Stimulated activated CD4-positive, alpha-beta T cell treated with anti-CD3 and anti-CD28 coated beads, TNF-alpha, amount 100 ng/mL, for 1 hour (primary cell): ENCODE measurements around the gene CFAP70.
"Not testable (repeated sequence)": the region's sequence is repeated elsewhere in the genome, so short reads cannot be mapped to it uniquely, and the experiment has no call there.

Experiments
- DNase-seq, 3 donors: peaks; one replicate each; pipeline ENCODE4 v3.0.0-alpha.2; 2020; ENCODE audit warnings: low read depth in 3 of 3, low spot score in 1 of 3

Gene CFAP70

DNA sequence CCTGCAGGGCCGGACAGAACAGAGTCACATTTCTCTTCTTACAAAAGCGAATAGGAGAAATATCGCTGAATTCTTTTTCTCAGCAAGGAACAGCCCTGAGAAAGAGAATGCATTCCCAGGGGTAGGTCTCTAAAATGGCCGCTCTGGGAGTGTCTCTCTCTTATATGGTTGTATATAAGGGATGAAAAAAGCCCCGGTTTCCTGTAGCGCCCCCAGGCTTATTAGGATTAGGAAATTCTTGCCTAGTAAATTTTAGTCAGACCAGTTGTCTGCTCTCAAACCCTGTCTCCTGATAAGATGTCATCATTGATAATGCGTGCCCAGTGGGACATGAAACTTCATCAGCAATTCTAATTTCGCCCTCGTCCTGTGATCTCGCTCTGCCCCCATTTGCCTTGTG, 100.1 kb downstream of the CFAP70 start:
- not testable (repeated sequence) for DNase-seq

DNA sequence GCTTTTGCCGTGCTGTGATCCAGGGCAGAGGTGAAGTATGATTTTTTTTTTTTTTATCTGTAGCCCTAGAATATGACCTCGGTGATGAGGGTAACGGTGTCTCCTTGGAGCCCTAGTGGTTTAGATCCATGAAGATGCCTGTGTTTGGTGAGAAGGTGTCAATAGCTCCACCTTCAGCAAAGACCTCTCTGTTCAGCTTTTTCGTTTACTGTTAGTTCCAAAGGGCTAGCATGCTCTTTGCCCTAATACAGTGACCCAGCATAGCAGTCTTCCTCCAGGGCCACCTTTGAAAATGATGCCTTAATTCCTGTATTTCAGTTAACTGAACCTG, 105.5 kb downstream of the CFAP70 start:
- no peak for DNase-seq

DNA sequence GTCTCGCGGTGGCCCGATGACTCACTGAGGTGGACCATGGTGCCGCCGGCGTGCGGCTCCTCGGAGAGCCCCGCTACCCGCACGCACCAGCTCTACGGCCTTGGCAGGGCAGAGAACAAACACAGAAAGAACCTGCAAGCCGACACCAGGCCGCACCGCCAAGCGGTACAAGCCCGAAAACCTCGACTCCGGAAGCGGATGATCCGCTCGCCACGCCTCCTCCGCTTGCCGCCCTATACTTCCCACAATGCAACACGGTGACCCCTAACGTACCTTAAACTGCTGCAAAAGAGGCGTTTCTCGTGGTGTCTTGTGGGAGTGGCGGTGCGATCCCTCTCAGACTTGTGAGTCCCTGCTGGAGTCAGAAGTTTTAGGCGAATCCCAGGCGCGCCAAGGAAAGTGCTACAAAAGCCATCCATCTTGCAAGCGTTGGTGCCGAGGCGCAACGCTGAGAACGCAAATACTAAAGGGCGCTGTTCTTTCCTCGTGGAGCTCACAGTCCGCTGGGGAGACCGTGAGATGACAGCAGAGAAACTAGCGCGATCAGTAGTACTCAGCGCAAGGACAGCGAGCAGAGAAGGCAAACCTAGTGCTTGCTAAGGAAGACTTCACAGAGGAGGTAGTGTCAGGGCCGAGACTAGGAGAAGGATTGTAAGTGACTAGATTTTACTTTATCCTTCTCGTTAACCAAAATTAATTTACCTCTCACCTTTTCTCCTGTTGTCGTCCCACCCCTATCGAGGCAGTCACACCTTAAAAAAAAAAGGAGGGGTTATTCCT, 106.0 kb downstream of the CFAP70 start, which contains the start of gene MRPS16:
MRPS16 (minus strand) TSS at position 200 of the 780 bp plus-strand sequence; CDS start at position 38, 162 bp downstream.
- peak; percentile 76 to 82 (median 78) for DNase-seq

DNA sequence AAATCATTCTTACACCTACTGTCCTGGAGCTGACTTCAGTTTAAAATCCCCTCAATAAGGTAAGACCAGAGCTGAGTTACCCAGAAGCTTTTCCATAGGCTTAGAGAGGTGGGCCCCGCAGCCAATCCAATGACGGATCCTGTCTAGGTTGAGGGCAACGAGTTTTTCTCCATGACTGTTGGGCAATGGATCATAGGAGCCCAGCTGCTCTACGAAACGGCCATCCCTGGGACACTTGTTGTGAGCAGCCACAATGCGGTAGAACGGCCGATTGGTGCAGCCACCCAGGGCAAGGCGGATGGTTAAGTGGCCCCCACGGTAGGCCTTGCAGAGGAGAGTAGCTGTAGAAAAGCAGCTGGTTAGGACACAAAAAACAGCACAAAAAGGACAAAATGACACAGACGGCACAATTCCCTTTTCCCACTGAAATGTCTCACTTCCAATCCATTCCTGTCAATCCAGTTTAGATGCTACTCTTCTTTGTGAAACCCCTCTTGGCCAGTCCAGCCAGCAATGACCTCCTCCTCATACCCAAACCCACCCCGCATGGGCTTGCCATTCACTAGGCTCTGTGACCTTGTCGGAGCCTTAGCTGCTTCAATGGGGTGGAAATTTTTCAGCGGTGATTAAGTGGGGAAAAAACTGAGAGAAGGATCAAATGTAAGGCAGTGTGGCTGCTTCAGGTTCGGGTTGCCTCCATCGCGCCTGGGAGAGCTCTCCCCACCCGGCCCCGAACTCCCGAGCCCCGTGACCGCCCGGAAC, 106.8 kb downstream of the CFAP70 start:
- DNase-seq, result no peak

DNA sequence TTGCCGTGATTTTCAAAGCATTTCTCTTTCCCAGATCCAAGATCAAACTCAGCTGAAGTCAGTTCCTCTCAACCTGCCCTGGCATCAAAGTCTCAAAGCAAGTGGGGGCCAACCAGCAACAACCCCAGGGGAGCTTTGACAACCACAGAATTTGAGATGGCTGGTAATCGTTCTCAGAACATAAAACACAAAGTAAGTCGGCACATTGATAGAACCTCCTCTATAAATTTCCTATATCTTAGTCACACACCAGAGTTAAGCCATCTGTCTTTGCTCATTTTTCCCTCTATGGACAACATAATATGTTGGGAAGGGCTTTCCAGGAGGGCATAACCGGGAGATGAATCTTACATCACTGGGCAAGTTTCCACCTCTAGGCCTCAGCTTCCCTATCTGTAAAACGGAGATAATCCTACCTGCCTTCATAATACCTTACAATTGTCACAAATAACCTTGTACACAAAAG, 110.4 kb downstream of the CFAP70 start:
- no peak for DNase-seq

DNA sequence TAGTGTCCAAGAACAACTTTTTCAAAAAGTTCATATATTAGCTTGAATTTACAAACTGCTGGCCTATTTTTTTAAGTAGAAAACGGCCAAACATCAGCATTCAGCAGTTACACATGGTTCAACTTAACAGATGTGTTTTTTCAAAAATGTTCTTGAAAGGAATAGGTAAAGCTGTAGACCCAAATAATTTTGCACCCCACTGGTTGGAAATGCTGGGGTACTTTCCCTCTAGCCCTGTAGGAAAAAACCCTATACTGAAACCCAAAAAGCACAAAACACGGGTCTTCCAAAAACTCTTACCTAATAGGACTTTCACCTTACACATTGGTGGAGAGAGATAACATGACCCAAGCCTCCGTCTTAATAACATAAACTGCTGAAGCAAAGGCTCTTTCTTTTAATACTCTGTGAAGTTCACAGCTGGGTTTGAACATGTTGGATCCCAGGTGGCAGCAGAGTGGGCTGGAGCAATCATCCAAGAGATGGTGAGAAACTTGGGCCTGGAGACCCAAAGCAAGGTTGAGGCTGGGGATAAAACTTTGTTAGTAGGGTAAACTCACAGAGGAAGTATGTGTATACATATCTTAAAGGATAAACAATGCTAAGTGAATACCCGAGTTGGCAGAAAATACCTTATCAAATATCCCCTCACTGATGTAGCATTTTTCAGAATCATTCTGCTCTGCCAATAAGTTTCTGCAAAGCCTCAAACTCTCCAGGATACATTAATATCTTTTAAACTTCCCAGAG, 111.0 kb downstream of the CFAP70 start:
- no peak for DNase-seq

DNA sequence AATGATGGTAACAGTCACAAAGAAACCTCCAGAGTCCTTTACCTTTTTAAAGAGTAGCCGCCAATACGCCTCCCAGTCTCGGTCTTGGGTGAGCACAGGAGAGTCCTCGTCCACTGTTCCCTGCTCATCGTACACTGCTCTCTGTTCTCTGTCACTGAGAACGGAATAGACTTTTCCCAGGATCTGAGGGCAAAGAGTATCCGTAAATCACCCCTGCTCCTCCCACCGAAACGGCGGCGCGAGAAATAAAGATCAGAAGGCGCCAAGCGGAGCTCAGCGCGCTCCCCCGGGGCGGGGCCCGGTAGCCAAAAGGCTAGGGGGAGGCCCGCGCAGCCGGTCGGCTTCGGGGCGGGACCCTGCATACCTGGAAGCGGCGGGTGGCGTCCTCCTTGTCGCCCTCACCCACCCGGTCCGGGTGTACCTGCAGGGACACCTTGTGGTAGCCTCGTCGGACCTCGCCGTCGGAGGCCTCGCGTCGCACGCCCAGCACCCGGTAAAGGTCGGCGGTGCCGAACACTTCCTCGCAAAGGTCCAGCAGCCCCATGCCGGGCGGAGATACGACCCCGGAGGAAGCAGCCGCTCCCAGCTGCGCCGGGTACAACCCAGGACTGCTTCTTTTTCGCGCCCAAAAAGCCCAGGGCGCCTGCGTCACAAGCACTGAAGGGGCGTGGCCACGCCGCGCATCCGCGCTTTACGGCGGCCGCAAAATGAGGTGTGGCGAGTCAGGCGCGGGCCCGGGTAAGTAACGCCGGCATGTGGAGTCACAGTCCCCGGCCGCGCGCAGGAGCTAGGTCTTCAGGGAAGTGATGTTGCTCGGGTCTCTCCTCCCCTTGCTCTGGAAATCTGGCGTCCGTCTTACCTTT, 111.8 kb downstream of the CFAP70 start, which contains the start of gene DNAJC9:
DNAJC9 (minus strand) TSS at position 610 of the 863 bp plus-strand sequence; CDS start at position 544, 66 bp downstream.
- DNase-seq, result peak; percentile 82 to 99 (median 94)

DNA sequence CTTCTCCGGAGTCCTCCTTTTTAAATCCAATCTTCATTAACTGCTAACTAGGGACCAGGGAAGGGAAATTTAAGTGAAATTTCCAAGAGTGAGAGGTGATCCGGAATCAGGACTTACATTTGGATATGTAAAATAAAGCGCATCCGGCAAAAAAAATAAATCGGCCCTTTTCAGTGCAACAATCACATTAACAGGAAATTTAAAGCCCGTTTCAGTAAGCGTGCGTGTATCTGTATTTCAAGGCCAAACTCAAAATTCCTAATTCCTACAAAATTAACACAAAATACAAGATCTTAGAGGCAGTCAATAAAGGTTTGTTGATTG, 112.4 kb downstream of the CFAP70 start:
- no peak for DNase-seq

DNA sequence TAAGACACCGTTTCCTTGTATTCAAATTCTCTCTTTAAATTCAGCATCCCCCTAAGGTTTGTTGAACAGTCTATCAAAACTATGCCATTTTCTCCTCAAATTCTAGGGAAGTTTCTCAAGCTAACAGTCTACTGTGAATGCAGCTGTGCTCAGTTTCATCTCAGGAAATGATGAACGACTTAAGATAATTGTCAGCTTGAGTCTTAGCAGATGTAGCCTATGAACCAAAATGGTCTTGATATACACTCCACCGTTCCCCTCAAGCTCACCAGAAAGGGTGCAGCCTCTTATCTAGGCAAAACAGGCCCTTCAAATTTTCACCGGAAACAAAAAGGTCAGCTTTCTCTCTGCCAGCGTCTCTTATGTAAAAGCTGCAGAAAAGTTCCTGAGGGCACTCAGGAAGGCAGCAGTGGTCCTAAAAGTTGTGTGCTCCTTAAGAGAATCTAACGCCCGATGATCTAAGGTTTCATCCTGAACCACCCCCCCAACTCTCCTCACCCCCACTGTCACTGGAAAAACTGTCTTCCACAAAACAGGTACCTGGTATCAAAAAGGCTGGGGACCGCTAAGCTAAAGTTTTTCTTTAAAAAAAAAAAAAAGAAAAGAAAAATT, 113.7 kb downstream of the CFAP70 start:
- DNase-seq, result no peak

DNA sequence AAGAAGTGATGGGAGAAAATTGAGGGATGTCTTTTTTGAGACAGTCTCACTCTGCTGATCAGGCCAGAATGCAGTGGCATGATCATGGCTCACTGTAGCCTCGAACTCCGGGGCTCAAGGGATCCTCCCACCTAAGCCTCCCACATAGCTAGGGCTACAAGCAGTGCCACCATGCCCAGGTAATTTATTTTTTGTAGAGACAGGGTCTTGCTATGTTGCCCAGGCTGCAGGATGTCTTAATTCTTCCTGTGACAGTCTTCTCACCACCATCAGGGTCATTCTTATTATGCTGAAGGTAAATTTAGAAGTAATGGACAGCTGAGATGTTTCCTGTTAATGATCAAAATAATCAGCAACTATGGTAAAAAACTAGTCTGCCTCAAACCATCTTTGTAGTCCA, 118.8 kb downstream of the CFAP70 start:
- no peak for DNase-seq

DNA sequence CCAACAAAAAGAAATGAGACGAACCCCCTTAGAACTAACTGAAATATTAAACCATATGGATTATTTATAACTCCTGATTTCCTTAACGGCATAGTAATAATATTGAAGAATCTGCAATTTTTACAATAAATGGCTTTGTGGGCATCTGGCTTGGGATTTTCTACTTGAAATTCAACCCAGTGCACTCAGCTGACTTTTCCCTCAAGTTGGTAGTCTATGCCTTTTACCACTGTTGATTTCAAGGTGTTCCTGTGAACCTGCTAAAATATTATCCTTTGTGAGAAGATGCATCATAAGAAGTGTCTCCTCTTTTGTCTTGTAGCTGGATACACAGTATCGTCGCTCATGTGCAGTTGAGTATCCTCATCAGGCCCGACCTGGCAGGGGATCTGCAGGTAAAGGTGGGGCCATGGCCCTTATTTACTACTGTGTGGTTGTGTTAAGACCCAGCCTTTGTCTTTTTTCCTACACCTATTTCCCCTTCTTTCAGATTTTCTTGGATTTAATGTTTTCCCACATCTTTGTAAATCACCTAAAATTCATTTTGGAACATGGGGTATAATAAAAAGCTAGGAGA, 119.6 kb downstream of the CFAP70 start:
- DNase-seq, result no peak

DNA sequence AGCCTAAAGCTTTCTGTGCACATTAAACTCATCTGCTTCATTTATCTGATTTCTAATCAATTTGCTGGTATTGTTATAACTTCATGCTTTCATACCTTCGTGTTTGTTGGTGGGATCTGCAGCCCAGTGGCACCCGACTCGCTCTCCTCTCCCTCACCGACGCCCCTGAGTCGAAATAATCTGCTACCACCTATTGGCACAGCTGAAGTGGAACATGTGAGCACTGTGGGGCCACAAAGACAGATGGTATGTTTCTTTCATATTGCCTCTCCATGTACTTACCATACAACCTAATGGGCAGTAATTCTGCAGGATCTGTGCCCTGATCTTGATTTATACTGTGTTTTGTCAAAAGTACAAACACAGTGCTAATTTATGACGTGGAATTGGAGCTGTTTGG, 124.0 kb downstream of the CFAP70 start:
- no peak for DNase-seq

DNA sequence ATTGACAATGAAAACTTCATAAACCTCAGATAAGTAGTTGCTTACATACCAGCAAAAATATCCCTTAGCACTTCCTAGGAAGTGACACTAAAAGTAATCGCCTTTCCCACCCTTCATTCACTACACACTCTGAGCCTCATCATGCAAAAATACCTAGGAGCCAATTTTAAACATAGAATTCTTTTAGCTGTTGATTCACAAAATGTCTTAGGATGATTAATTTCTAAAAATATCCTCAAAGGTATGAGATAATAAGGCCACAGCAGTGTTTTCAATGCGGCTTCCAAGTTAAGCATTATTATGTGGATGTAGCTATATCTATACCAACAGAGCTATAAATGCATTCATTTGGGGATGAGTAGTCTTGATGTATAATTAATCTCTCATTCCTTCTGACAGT, 124.8 kb downstream of the CFAP70 start:
- DNase-seq, result no peak

DNA sequence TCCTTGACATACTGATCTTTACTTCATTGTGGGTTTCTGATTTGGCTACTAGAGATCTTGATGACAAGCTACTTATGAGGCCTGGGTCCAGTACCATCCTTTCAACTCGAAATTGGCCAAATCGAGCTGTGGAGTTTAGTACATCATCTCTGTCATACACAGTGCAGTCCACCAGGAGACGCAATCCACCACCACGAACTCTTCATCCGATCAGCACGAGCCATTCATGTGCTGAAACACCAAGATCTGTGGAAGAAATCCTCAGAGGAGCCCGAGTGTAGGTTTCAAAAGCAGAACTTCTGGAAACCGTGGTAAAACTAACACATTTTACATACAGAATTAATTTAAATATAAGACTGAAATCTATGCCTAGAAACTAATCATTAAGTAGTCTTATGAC, 125.8 kb downstream of the CFAP70 start:
- DNase-seq, result no peak

DNA sequence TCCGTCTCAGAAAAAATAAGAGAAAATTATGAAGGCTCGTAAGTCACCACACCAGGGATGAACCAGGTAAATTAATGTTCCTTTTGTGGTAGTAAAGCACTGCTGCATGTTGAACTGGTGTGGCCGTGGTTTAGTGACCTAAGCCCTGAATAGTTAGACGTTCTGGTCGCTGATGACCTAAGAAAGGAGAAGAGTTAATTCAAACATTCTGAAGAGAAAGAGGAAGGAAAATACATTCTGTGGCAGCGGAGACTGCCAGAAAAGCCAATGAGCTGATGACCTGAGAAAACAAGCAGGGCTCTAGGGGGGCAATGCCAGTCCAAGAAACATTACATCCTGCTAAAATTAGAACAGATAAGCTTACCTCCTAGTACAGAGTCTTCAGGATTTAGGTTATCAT, 129.1 kb downstream of the CFAP70 start:
- DNase-seq, result no peak

DNA sequence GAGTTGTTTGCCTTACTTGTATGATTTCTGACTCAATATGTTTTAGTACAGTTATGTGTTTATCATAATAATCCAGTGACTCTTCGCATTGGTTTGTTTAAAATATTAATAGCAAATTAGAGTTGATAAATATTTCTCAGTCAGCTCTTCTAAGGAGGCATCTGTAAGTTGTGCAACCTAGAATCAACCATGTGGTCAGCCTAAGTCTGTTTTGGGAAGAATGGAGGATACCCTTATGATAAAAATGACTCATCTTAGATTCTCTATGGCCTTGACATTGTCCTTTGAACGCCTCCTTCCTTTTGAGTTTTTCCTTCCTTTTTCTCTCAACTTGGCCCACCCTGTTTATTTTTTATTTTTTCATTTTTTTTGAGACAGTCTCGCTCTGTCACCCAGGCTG, 130.4 kb downstream of the CFAP70 start:
- DNase-seq, result no peak

DNA sequence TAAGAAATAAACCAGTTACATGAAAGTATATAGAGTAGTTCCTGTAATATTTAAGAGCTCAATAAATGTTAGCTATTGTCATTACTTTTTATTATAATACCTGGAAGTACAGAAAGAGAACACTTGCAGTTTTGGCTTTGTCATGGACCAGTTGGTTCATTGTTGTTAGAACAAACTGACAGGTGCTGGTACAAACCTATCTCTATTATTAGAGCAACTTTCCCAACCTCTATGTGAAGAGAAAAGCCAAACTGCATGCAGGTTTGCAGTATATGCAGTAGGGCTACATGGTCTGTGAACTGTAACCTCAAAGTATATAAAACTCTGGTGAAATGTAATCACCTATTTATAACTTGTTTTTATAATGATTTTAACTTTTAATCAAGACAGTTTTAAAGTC, 132.0 kb downstream of the CFAP70 start:
- no peak for DNase-seq

DNA sequence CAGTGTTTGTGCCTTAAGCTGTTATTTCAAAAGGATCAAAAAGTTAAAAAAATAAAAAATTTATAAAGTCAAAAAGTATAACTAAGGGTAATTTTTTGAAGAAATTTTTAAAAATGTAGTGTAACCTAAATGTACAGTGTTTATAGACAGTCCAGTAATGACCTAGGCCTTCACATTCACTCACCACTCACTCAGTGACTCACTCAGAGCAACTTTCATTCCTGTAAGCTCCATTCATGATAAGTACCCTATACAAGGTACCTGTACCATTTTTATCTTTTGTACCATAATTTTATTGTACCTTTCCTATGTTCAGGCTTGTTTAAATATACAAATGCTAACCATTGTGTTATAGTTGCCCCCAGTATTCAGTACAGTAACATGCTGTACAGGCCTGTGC, 133.1 kb downstream of the CFAP70 start:
- DNase-seq, result no peak

DNA sequence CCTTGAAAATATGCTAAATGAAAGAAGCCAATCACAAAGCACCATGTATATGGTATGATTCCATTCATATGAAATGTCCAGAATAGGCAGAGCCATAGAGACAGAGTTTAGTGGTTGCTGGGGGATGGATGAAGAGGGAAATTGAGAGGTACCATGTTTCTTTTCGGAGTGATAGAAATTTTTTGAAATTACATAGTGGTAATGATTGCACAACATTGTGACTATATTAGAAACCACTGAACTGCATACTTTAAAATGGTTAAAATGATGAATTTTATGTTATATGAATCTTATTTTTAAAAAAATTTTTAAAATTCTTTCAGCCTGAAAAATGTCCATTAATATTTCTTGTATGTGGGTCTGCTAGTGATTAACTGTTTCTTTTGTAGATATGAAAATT, 137.7 kb downstream of the CFAP70 start:
- DNase-seq, result no peak

DNA sequence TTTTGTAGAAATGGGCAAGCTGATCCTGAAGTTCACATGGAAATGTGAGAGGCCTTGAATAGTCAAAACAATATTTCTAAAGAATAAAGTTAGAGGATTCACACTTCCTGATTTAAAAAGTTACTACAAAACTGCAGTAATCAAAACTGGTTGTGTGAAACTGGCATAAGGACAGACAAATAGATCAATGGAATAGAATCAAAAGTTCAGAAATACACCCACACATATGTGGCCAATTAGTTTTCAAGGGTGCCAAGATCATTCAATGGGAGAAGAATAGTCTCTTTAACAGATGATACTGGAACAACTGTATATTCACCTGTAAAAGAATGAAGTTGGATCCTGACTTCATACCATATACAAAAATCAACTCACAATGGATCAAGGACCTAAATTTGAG, 139.3 kb downstream of the CFAP70 start:
- no peak for DNase-seq
